ENCODE data around the gene SETBP1. TPM values are rescaled to one million over a fixed set of nuclear protein-coding genes. Genes with fewer than 3 reads are reported as not detected.

Gene SETBP1
- total RNA-seq, 1 experiment from 2014 or later, result 0.23 TPM

- ChIA-PET POLR2A (no interaction called here), CTCF (no interaction called here)
- intact Hi-C loops (cut with micrococcal nuclease; ENCODE audit: unreplicated experiment) (no loop called here), in situ Hi-C loops (cut with HindIII; ENCODE audit: low pct_unique_long_range_greater_than_20kb, low sequenced_read_pairs) (no loop called here)
- no peak for ATAC-seq
- TF ChIP-seq CTCF (IDR thresholded peaks at IDR 0.05) (no peak), POLR2AphosphoS5 (IDR thresholded peaks at IDR 0.05; ENCODE audit: low read depth, low read length) (no peak), SIN3A (IDR thresholded peaks at IDR 0.05; ENCODE audit: borderline replicate concordance, insufficient read depth, low read depth, low read length) (no peak), REST (IDR thresholded peaks at IDR 0.05; ENCODE audit: insufficient read depth in 1 of 2, low read depth in 2 of 2, low read length in 1 of 2) (no peak), TCF7L2 (IDR thresholded peaks at IDR 0.05; ENCODE audit: low read depth, low read length) (no peak)
- no peak overlapping the region for H3K4me3 ChIP-seq (ENCODE audit: low read depth in 2 of 2, low read length in 2 of 2)
- no peaks in the 10 kb centered on the region for H3K36me3 ChIP-seq (ENCODE audit: control insufficient read depth, insufficient read depth, low read length)
- no TSS peak for BruUV-seq (replicated peaks)
- no peaks in the 10 kb centered on the region for H3K27me3 ChIP-seq (ENCODE audit: control insufficient read depth, insufficient read depth, low read length)
- no peak for DNase-seq (ENCODE audit: low read depth, low spot score)
- no peak overlapping the region for H3K27ac ChIP-seq (ENCODE audit: low read length)
- no peaks in the 10 kb centered on the region for H3K4me1 ChIP-seq (ENCODE audit: control insufficient read depth, insufficient read depth, low read length)
- H3K9me3 ChIP-seq (ENCODE audit: control insufficient read depth, insufficient read depth, low read depth, low read length), result no peaks in the 10 kb centered on the region
Observed at GRCh38 chr18:44936485-44936884, 255.8 kb downstream of the SETBP1 start.

GRCh38 chr18:44937960-44938719, 257.5 kb downstream of the SETBP1 start:
- no peak for DNase-seq (ENCODE audit: low read depth, low spot score)
- in situ Hi-C loops (cut with HindIII; ENCODE audit: low pct_unique_long_range_greater_than_20kb, low sequenced_read_pairs), result no loop called here
- no peaks in the 10 kb centered on the region for H3K4me1 ChIP-seq (ENCODE audit: control insufficient read depth, insufficient read depth, low read length)
- no peak for ATAC-seq
- no peaks in the 10 kb centered on the region for H3K27me3 ChIP-seq (ENCODE audit: control insufficient read depth, insufficient read depth, low read length)
- intact Hi-C loops (cut with micrococcal nuclease; ENCODE audit: unreplicated experiment), result no loop called here
- no peak overlapping the region for H3K27ac ChIP-seq (ENCODE audit: low read length)
- TF ChIP-seq POLR2AphosphoS5 (IDR thresholded peaks at IDR 0.05; ENCODE audit: low read depth, low read length) (no peak), TCF7L2 (IDR thresholded peaks at IDR 0.05; ENCODE audit: low read depth, low read length) (no peak), SIN3A (IDR thresholded peaks at IDR 0.05; ENCODE audit: borderline replicate concordance, insufficient read depth, low read depth, low read length) (no peak), REST (IDR thresholded peaks at IDR 0.05; ENCODE audit: insufficient read depth in 1 of 2, low read depth in 2 of 2, low read length in 1 of 2) (no peak), CTCF (IDR thresholded peaks at IDR 0.05) (no peak)
- BruUV-seq (replicated peaks), result no TSS peak
- H3K9me3 ChIP-seq (ENCODE audit: control insufficient read depth, insufficient read depth, low read depth, low read length), result no peaks in the 10 kb centered on the region
- ChIA-PET CTCF (no interaction called here), POLR2A (no interaction called here)
- no peak overlapping the region for H3K4me3 ChIP-seq (ENCODE audit: low read depth in 2 of 2, low read length in 2 of 2)
- H3K36me3 ChIP-seq (ENCODE audit: control insufficient read depth, insufficient read depth, low read length), result no peaks in the 10 kb centered on the region
